GM23338 (cell line): ENCODE measurements around the gene RAD21L1. TPM values are rescaled to one million over a fixed set of nuclear protein-coding genes. Genes with fewer than 3 reads are reported as not detected.

Experiments used
- ATAC-seq: fragments of 200-7000 bp; cut with Tn5 transposase; 3 replicates; pipeline ENCODE4 v1.9.1; 2020
- DNase-seq: peaks from one replicate; pipeline ENCODE4 v3.0.0-alpha.2; 2015; ENCODE audit warnings: low spot score
- H2AFZ ChIP-seq: fragments of 200-600 bp; sonication (generic); 2 replicates; pipeline ENCODE4 v1.8.0; 2016; ENCODE audit warnings: antibody characterized with exemption, mild to moderate bottlenecking, moderate library complexity
- H3F3A ChIP-seq: fragments of 200-600 bp; sonication (generic); replicated peaks from 2 replicates; pipeline ENCODE4 v1.8.0; 2017; ENCODE audit warnings: antibody characterized with exemption, mixed run types, low read depth
- H3K27ac ChIP-seq: fragments of 200-600 bp; sonication (generic); 2 replicates; pipeline ENCODE4 v1.6.1; 2016; ENCODE audit warnings: low read depth
- H3K27me3 ChIP-seq: fragments of 200-600 bp; sonication (generic); 2 replicates; pipeline ENCODE4 v1.8.0; 2016; ENCODE audit warnings: mild to moderate bottlenecking, mixed run types, moderate library complexity; ENCODE audit not compliant: insufficient read depth
- H3K36me3 ChIP-seq: fragments of 200-600 bp; sonication (generic); 2 replicates; pipeline ENCODE4 v1.8.0; 2016; ENCODE audit warnings: mild to moderate bottlenecking; ENCODE audit not compliant: insufficient read depth
- H3K4me1 ChIP-seq: fragments of 200-600 bp; sonication (generic); 2 replicates; pipeline ENCODE4 v1.8.0; 2016; ENCODE audit warnings: mild to moderate bottlenecking, moderate library complexity; ENCODE audit not compliant: insufficient read depth
- H3K4me2 ChIP-seq: fragments of 200-600 bp; sonication (generic); 2 replicates; pipeline ENCODE4 v1.7.1; 2017; ENCODE audit warnings: mixed run types
- H3K4me3 ChIP-seq: fragments of 200-600 bp; sonication (generic); 2 replicates; pipeline ENCODE4 v1.6.1; 2016; ENCODE audit warnings: mixed run types
- H3K79me2 ChIP-seq: fragments of 200-600 bp; sonication (generic); replicated peaks from 2 replicates; pipeline ENCODE4 v1.8.0; 2017; ENCODE audit warnings: mild to moderate bottlenecking; ENCODE audit not compliant: insufficient read depth
- H3K9me2 ChIP-seq: fragments of 200-600 bp; sonication (generic); 2 replicates; pipeline ENCODE4 v1.8.0; 2017; ENCODE audit not compliant: insufficient read depth
- H4K20me1 ChIP-seq: fragments of 200-600 bp; sonication (generic); replicated peaks from 2 replicates; pipeline ENCODE4 v1.8.0; 2017; ENCODE audit warnings: mild to moderate bottlenecking; ENCODE audit not compliant: insufficient read depth
- H3K27ac Mint-ChIP-seq: 2 replicates; pipeline ENCODE4 v1.8.0; 2020; ENCODE audit warnings: inconsistent platforms, mild to moderate bottlenecking, moderate library complexity, mixed read lengths
- H3K27me3 Mint-ChIP-seq: 3 replicates; pipeline ENCODE4 v1.8.0; 2022; ENCODE audit warnings: low read depth, mild to moderate bottlenecking, moderate library complexity, mixed read lengths, inconsistent platforms; ENCODE audit not compliant: insufficient read depth, poor library complexity
- H3K36me3 Mint-ChIP-seq: 3 replicates; pipeline ENCODE4 v1.8.0; 2021; ENCODE audit warnings: low read depth, mild to moderate bottlenecking, inconsistent platforms, moderate library complexity, mixed read lengths
- H3K4me1 Mint-ChIP-seq: 3 replicates; pipeline ENCODE4 v1.8.0; 2020; ENCODE audit warnings: mild to moderate bottlenecking, inconsistent platforms, mixed read lengths
- H3K4me3 Mint-ChIP-seq: 3 replicates; pipeline ENCODE4 v1.8.0; 2021; ENCODE audit warnings: moderate library complexity, mild to moderate bottlenecking, inconsistent platforms, mixed read lengths
- H3K9me3 Mint-ChIP-seq: 3 replicates; pipeline ENCODE4 v1.8.0; 2020; ENCODE audit warnings: moderate library complexity, mild to moderate bottlenecking, inconsistent platforms, mixed read lengths
- CREB1 ChIP-seq: fragments of 250-450 bp; sonication (Bioruptor Pico); IDR thresholded peaks from 2 replicates; pipeline ENCODE4 v1.5.0; 2020; ENCODE audit warnings: low read depth, mild to moderate bottlenecking, moderate library complexity
- EZH2 ChIP-seq: fragments of 200-600 bp; sonication (generic); IDR thresholded peaks from one replicate; pipeline ENCODE4 v1.8.0; 2017; ENCODE audit warnings: antibody characterized with exemption, mild to moderate bottlenecking, low read depth; ENCODE audit not compliant: unreplicated experiment
- EZH2phosphoT487 ChIP-seq: fragments of 200-600 bp; sonication (generic); IDR thresholded peaks from one replicate; pipeline ENCODE4 v1.8.1; 2018; ENCODE audit warnings: antibody characterized with exemption; ENCODE audit not compliant: unreplicated experiment
- JUNB ChIP-seq: IDR thresholded peaks from one replicate; pipeline ENCODE4 v1.6.1; 2016; ENCODE audit warnings: antibody characterized with exemption; ENCODE audit not compliant: unreplicated experiment
- NANOG ChIP-seq: IDR thresholded peaks from 2 replicates; pipeline ENCODE4 v1.6.1; 2016; ENCODE audit warnings: antibody characterized with exemption, borderline replicate concordance
- POLR2AphosphoS5 ChIP-seq: IDR thresholded peaks from 2 replicates; pipeline ENCODE4 v1.6.1; 2016; ENCODE audit warnings: antibody characterized with exemption, low read depth
- STAT1 ChIP-seq: IDR thresholded peaks from one replicate; pipeline ENCODE4 v1.6.1; 2016; ENCODE audit warnings: antibody characterized with exemption; ENCODE audit not compliant: unreplicated experiment
- ZNF114 ChIP-seq: fragments of 250-450 bp; sonication (Bioruptor Pico); IDR thresholded peaks from 2 replicates; pipeline ENCODE4 v1.5.0; 2020; ENCODE audit warnings: mild to moderate bottlenecking, moderate library complexity
- ZNF331 ChIP-seq: fragments of 250-450 bp; sonication (Bioruptor Pico); IDR thresholded peaks from 2 replicates; pipeline ENCODE4 v1.5.0; 2020; ENCODE audit warnings: low read depth, mild to moderate bottlenecking, moderate library complexity
- polyA plus RNA-seq: library from polyadenylated mRNA; unstranded; fragments of >200 nt; fragmentation: Nextera tagmentation; extraction: Ambion mirVana; gene quantifications from 2 replicates; pipeline ENCODE4 v1.2.1, GENCODE V29; 2016
- total RNA-seq: library from RNA; depleted of rRNA; stranded (reverse); fragments of >200 nt; shearing (Covaris generic); gene quantifications from 2 replicates; pipeline ENCODE4 v1.2.3, GENCODE V29; 2014
- TF ChIP-seq, protein P1 (sequence below): IDR thresholded peaks from 2 replicates; pipeline ENCODE4 v1.6.1; 2016; ENCODE audit warnings: antibody characterized with exemption
- TF ChIP-seq, protein P2 (sequence below): IDR thresholded peaks from one replicate; pipeline ENCODE4 v1.6.1; 2018; ENCODE audit warnings: antibody characterized with exemption; ENCODE audit not compliant: unreplicated experiment
- TF ChIP-seq, protein P3 (sequence below): fragments of 250-450 bp; sonication (Bioruptor Pico); IDR thresholded peaks from 2 replicates; pipeline ENCODE4 v1.5.0; 2020; ENCODE audit warnings: mild to moderate bottlenecking, moderate library complexity

RAD21L1 gene
- total and polyA plus RNA-seq, 2 experiments from 2014 or later, result 0.10 to 0.95 TPM

DNA sequence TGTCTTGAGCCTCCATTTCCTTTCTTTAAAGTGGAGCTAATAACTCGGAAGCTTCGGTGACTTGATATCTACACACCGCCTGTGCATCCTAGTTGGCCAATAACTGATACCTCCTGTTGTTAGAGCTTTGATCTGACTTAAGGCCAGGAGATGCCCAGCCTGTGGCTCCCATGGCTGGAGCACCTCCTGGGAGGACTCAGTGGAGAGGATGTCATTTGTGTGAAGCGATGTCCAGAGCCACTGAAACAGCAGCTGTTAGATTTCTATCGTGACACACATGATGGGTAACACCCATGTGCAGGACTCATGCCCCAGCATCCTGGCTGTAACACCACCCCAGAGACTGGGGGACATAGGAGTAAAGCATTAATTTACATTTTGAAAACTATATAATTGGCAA, 72.3 kb downstream of the RAD21L1 start:
- Histone ChIP-seq H3K4me3 (no peak overlapping the region), H3K27ac (no peak overlapping the region), H3K9me2 (no peaks in the 10 kb centered on the region), H3K79me2 (no peaks in the 10 kb centered on the region), H3K27me3 (no peaks in the 10 kb centered on the region), H3K4me2 (no peak overlapping the region), H4K20me1 (no peaks in the 10 kb centered on the region), H3K4me1 (no peaks in the 10 kb centered on the region), H3F3A (no peaks in the 10 kb centered on the region), H3K36me3 (no peaks in the 10 kb centered on the region), H2AFZ (no peak overlapping the region)
- Mint-ChIP-seq H3K9me3 (no peaks in the 10 kb centered on the region), H3K36me3 (no peaks in the 10 kb centered on the region; the same call in 2 of the 3 replicates), H3K27ac (no peak overlapping the region), H3K4me1 (peaks cover 8% of the 10 kb centered on the region), H3K4me3 (no peak overlapping the region), H3K27me3 (peaks cover 6% of the 10 kb centered on the region)
- no peak for ATAC-seq
- no peak for DNase-seq
- TF ChIP-seq ZNF331, result no peak

DNA sequence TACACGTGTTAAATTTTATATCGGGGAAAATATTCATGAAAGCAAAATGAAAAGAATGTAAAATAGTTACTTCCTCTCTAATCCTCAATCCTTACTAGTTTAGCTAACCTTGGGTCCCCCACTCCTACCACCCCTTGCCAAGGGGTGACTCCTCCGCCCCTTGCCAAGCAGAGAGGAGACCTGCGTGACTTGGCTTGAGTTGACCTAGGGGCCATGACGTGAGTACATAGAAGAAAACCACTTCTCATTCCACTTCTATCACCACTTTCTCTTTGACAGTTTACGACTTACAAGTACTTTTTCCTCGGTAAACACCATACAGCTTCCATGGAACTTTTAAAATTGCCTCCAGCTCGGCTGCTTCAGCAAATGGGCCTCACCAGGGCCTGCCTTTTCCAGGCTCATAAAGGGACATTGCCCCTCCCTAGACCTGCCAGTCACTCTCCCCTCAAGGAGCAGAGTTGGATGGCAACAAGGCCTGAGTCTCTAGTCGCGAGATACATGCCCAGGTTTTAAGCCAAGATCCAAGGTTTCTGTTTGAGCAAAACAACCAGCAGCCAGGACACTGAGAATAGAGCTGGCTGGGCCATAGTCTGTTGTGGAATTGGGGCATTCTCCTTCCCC, 73.2 kb downstream of the RAD21L1 start:
- no peaks in the 10 kb centered on the region for H3K9me3 Mint-ChIP-seq
- H3K4me3 Mint-ChIP-seq, result no peak overlapping the region
- ATAC-seq (no peak), DNase-seq (no peak)
- no peaks in the 10 kb centered on the region; the same call in 2 of the 3 replicates for H3K36me3 Mint-ChIP-seq
- Histone ChIP-seq H3F3A (no peaks in the 10 kb centered on the region), H3K4me1 (no peaks in the 10 kb centered on the region), H3K4me2 (no peak overlapping the region), H3K27me3 (no peaks in the 10 kb centered on the region), H3K4me3 (no peak overlapping the region), H3K27ac (no peak overlapping the region), H3K79me2 (no peaks in the 10 kb centered on the region), H4K20me1 (no peaks in the 10 kb centered on the region), H3K36me3 (no peaks in the 10 kb centered on the region), H2AFZ (no peak overlapping the region), H3K9me2 (no peaks in the 10 kb centered on the region)
- no peak overlapping the region for H3K27ac Mint-ChIP-seq
- peaks cover 6% of the 10 kb centered on the region for H3K27me3 Mint-ChIP-seq
- H3K4me1 Mint-ChIP-seq, result peaks cover 8% of the 10 kb centered on the region
- TF ChIP-seq EZH2 (no peak), POLR2AphosphoS5 (no peak), JUNB (no peak), ZNF114 (no peak), STAT1 (no peak), ZNF331 (no peak), CREB1 (no peak), EZH2phosphoT487 (no peak), NANOG (no peak)
- TF ChIP-seq, protein P1, sequence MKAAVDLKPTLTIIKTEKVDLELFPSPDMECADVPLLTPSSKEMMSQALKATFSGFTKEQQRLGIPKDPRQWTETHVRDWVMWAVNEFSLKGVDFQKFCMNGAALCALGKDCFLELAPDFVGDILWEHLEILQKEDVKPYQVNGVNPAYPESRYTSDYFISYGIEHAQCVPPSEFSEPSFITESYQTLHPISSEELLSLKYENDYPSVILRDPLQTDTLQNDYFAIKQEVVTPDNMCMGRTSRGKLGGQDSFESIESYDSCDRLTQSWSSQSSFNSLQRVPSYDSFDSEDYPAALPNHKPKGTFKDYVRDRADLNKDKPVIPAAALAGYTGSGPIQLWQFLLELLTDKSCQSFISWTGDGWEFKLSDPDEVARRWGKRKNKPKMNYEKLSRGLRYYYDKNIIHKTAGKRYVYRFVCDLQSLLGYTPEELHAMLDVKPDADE, result no peak
- TF ChIP-seq, protein P2, sequence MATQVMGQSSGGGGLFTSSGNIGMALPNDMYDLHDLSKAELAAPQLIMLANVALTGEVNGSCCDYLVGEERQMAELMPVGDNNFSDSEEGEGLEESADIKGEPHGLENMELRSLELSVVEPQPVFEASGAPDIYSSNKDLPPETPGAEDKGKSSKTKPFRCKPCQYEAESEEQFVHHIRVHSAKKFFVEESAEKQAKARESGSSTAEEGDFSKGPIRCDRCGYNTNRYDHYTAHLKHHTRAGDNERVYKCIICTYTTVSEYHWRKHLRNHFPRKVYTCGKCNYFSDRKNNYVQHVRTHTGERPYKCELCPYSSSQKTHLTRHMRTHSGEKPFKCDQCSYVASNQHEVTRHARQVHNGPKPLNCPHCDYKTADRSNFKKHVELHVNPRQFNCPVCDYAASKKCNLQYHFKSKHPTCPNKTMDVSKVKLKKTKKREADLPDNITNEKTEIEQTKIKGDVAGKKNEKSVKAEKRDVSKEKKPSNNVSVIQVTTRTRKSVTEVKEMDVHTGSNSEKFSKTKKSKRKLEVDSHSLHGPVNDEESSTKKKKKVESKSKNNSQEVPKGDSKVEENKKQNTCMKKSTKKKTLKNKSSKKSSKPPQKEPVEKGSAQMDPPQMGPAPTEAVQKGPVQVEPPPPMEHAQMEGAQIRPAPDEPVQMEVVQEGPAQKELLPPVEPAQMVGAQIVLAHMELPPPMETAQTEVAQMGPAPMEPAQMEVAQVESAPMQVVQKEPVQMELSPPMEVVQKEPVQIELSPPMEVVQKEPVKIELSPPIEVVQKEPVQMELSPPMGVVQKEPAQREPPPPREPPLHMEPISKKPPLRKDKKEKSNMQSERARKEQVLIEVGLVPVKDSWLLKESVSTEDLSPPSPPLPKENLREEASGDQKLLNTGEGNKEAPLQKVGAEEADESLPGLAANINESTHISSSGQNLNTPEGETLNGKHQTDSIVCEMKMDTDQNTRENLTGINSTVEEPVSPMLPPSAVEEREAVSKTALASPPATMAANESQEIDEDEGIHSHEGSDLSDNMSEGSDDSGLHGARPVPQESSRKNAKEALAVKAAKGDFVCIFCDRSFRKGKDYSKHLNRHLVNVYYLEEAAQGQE, result no peak
- TF ChIP-seq, protein P3, sequence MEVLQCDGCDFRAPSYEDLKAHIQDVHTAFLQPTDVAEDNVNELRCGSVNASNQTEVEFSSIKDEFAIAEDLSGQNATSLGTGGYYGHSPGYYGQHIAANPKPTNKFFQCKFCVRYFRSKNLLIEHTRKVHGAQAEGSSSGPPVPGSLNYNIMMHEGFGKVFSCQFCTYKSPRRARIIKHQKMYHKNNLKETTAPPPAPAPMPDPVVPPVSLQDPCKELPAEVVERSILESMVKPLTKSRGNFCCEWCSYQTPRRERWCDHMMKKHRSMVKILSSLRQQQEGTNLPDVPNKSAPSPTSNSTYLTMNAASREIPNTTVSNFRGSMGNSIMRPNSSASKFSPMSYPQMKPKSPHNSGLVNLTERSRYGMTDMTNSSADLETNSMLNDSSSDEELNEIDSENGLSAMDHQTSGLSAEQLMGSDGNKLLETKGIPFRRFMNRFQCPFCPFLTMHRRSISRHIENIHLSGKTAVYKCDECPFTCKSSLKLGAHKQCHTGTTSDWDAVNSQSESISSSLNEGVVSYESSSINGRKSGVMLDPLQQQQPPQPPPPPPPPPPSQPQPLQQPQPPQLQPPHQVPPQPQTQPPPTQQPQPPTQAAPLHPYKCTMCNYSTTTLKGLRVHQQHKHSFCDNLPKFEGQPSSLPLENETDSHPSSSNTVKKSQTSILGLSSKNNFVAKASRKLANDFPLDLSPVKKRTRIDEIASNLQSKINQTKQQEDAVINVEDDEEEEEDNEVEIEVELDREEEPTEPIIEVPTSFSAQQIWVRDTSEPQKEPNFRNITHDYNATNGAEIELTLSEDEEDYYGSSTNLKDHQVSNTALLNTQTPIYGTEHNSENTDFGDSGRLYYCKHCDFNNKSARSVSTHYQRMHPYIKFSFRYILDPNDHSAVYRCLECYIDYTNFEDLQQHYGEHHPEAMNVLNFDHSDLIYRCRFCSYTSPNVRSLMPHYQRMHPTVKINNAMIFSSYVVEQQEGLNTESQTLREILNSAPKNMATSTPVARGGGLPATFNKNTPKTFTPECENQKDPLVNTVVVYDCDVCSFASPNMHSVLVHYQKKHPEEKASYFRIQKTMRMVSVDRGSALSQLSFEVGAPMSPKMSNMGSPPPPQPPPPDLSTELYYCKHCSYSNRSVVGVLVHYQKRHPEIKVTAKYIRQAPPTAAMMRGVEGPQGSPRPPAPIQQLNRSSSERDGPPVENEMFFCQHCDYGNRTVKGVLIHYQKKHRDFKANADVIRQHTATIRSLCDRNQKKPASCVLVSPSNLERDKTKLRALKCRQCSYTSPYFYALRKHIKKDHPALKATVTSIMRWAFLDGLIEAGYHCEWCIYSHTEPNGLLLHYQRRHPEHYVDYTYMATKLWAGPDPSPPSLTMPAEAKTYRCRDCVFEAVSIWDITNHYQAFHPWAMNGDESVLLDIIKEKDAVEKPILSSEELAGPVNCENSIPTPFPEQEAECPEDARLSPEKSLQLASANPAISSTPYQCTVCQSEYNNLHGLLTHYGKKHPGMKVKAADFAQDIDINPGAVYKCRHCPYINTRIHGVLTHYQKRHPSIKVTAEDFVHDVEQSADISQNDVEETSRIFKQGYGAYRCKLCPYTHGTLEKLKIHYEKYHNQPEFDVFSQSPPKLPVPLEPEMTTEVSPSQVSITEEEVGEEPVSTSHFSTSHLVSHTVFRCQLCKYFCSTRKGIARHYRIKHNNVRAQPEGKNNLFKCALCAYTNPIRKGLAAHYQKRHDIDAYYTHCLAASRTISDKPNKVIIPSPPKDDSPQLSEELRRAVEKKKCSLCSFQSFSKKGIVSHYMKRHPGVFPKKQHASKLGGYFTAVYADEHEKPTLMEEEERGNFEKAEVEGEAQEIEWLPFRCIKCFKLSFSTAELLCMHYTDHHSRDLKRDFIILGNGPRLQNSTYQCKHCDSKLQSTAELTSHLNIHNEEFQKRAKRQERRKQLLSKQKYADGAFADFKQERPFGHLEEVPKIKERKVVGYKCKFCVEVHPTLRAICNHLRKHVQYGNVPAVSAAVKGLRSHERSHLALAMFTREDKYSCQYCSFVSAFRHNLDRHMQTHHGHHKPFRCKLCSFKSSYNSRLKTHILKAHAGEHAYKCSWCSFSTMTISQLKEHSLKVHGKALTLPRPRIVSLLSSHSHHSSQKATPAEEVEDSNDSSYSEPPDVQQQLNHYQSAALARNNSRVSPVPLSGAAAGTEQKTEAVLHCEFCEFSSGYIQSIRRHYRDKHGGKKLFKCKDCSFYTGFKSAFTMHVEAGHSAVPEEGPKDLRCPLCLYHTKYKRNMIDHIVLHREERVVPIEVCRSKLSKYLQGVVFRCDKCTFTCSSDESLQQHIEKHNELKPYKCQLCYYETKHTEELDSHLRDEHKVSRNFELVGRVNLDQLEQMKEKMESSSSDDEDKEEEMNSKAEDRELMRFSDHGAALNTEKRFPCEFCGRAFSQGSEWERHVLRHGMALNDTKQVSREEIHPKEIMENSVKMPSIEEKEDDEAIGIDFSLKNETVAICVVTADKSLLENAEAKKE (CRISPR knock-in tag), result no peak
